ENCODE results near the gene RBM15B. TPM values are rescaled to one million over a fixed set of nuclear protein-coding genes. Genes with fewer than 3 reads are reported as not detected.

The RBM15B gene
- total and polyA plus RNA-seq, 9 of the 15 experiments (the other 6 are each of a cell fraction or from before 2014, with no cell fraction given) = 1.8 to 21.0 (median 10.5) TPM

- TF ChIP-seq ERF (CRISPR knock-in tag; IDR thresholded peaks at IDR 0.05) = no peak
- no peak for TF ChIP-seq PCBP1 (IDR thresholded peaks at IDR 0.05; ENCODE audit: low read depth, low read length, poor library complexity, severe bottlenecking)
- no peak for TF ChIP-seq ZNF121 (CRISPR knock-in tag; conservative IDR thresholded peaks at IDR 0.05)
These were observed 54.6 kb downstream of the RBM15B start (continued) for GRCh38 chr3:51445544-51446280.

Other genes with a start within 250 kb of the RBM15B start
- gene MANF, start 6.0 kb upstream of the RBM15B start, total RNA-seq (2014; rRNA removed) = 41.7 and 58.5 TPM in 2 replicates
- gene MANF, start 6.0 kb upstream of the RBM15B start, total RNA-seq (2014; rRNA removed; fragmentation: Illumina TruSeq; extraction: Trizol) = 44.9 and 50.8 TPM in 2 replicates
- 41.1 and 42.3 TPM in 2 replicates for gene MANF, start 6.0 kb upstream of the RBM15B start, total RNA-seq (2015; rRNA removed; fragmentation: Illumina TruSeq; extraction: Trizol)
- 39.3 and 49.9 TPM in 2 replicates for gene MANF, start 6.0 kb upstream of the RBM15B start, total RNA-seq (2021)
- gene MANF, start 6.0 kb upstream of the RBM15B start, polyA plus RNA-seq (2011; rRNA removed) = 44.2 and 47.7 TPM in 2 replicates
- gene MANF, start 6.0 kb upstream of the RBM15B start, polyA plus RNA-seq (2014; fragmentation: Illumina TruSeq; extraction: Trizol) = 51.3 and 52.7 TPM in 2 replicates
- gene MANF, start 6.0 kb upstream of the RBM15B start, polyA plus RNA-seq (2014; fragmentation: Nextera tagmentation; extraction: Ambion mirVana) = 1 to 10 TPM; 6.5 to 7.1 TPM
- gene MANF, start 6.0 kb upstream of the RBM15B start, polyA plus RNA-seq (2014; rRNA removed) = 46.7 and 53.5 TPM in 2 replicates
- 12.6 and 13.3 TPM in 2 replicates for gene DCAF1, start 108.7 kb downstream of the RBM15B start, total RNA-seq (2014; rRNA removed)
- gene DCAF1, start 108.7 kb downstream of the RBM15B start, total RNA-seq (2014; rRNA removed; fragmentation: Illumina TruSeq; extraction: Trizol) = 14.4 and 15.4 TPM in 2 replicates
- gene DCAF1, start 108.7 kb downstream of the RBM15B start, total RNA-seq (2015; rRNA removed; fragmentation: Illumina TruSeq; extraction: Trizol) = 15.3 and 16.2 TPM in 2 replicates
- gene DCAF1, start 108.7 kb downstream of the RBM15B start, total RNA-seq (2021) = 19.3 and 20.3 TPM in 2 replicates
- gene DCAF1, start 108.7 kb downstream of the RBM15B start, polyA plus RNA-seq (2011; rRNA removed) = 11.4 and 15.0 TPM in 2 replicates
- gene DCAF1, start 108.7 kb downstream of the RBM15B start, polyA plus RNA-seq (2014; fragmentation: Illumina TruSeq; extraction: Trizol) = 19.4 and 21.5 TPM in 2 replicates
- gene DCAF1, start 108.7 kb downstream of the RBM15B start, polyA plus RNA-seq (2014; fragmentation: Nextera tagmentation; extraction: Ambion mirVana) = 1 to 10 TPM; 2.8 to 7.1 TPM
- gene DCAF1, start 108.7 kb downstream of the RBM15B start, polyA plus RNA-seq (2014; rRNA removed) = 15.7 and 17.0 TPM in 2 replicates
- 4.2 and 6.0 TPM in 2 replicates for gene RAD54L2, start 147.4 kb downstream of the RBM15B start, total RNA-seq (2014; rRNA removed)
- 8.6 and 9.0 TPM in 2 replicates for gene RAD54L2, start 147.4 kb downstream of the RBM15B start, total RNA-seq (2014; rRNA removed; fragmentation: Illumina TruSeq; extraction: Trizol)
- 6.7 and 7.1 TPM in 2 replicates for gene RAD54L2, start 147.4 kb downstream of the RBM15B start, total RNA-seq (2015; rRNA removed; fragmentation: Illumina TruSeq; extraction: Trizol)
- 10.7 and 12.2 TPM in 2 replicates for gene RAD54L2, start 147.4 kb downstream of the RBM15B start, total RNA-seq (2021)
- 4.4 and 4.9 TPM in 2 replicates for gene RAD54L2, start 147.4 kb downstream of the RBM15B start, polyA plus RNA-seq (2011; rRNA removed)
- 6.0 and 6.4 TPM in 2 replicates for gene RAD54L2, start 147.4 kb downstream of the RBM15B start, polyA plus RNA-seq (2014; fragmentation: Illumina TruSeq; extraction: Trizol)
- 1 to 10 TPM; 1.3 to 2.4 TPM for gene RAD54L2, start 147.4 kb downstream of the RBM15B start, polyA plus RNA-seq (2014; fragmentation: Nextera tagmentation; extraction: Ambion mirVana)
- gene RAD54L2, start 147.4 kb downstream of the RBM15B start, polyA plus RNA-seq (2014; rRNA removed) = 4.5 and 5.4 TPM in 2 replicates

Data from K562 (cell line).